GM23338 (cell line): Measurements from ENCODE around the gene TNPO1.

Experiments used
- EZH2 ChIP-seq: fragments of 200-600 bp; sonication (generic); IDR thresholded peaks from one replicate; pipeline ENCODE4 v1.8.0; 2017; ENCODE audit warnings: antibody characterized with exemption, mild to moderate bottlenecking, low read depth; ENCODE audit not compliant: unreplicated experiment
- EZH2phosphoT487 ChIP-seq: fragments of 200-600 bp; sonication (generic); IDR thresholded peaks from one replicate; pipeline ENCODE4 v1.8.1; 2018; ENCODE audit warnings: antibody characterized with exemption; ENCODE audit not compliant: unreplicated experiment
- JUNB ChIP-seq: IDR thresholded peaks from one replicate; pipeline ENCODE4 v1.6.1; 2016; ENCODE audit warnings: antibody characterized with exemption; ENCODE audit not compliant: unreplicated experiment
- POLR2AphosphoS5 ChIP-seq: IDR thresholded peaks from 2 replicates; pipeline ENCODE4 v1.6.1; 2016; ENCODE audit warnings: antibody characterized with exemption, low read depth
- TF ChIP-seq, protein P1 (sequence below), 2 experiments: fragments of 200-600 bp in 1 of 2; sonication (generic) in 1 of 2; conservative IDR thresholded peaks; 2 replicates each; pipeline versions ENCODE4 v1.5.1 to v1.6.1; 2016 to 2017; ENCODE audit warnings: antibody characterized with exemption in 2 of 2, low read depth in 2 of 2, mild to moderate bottlenecking in 2 of 2, moderate library complexity in 1 of 2
- TF ChIP-seq, protein P2 (sequence below): IDR thresholded peaks from one replicate; pipeline ENCODE4 v1.6.1; 2018; ENCODE audit warnings: antibody characterized with exemption; ENCODE audit not compliant: unreplicated experiment

DNA sequence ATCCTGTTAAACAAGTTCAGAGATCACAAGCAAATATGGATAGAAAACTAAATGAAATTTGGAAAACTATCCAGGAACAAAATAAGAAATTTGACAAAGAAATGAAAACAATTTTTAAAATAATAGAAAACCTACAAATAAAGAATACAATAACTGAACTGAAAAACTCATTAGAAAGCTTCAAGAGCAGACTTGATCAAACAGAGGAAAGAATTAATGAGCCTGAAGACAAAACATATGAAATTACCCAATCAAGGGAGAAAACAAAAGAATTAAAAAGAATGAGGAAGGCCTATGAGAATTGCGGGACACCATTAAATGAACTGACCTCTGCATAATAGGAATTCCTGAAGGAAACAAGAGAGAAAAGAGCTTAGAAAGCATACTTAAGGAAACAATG, 39.8 kb upstream of the TNPO1 start:
- TF ChIP-seq, protein P1, sequence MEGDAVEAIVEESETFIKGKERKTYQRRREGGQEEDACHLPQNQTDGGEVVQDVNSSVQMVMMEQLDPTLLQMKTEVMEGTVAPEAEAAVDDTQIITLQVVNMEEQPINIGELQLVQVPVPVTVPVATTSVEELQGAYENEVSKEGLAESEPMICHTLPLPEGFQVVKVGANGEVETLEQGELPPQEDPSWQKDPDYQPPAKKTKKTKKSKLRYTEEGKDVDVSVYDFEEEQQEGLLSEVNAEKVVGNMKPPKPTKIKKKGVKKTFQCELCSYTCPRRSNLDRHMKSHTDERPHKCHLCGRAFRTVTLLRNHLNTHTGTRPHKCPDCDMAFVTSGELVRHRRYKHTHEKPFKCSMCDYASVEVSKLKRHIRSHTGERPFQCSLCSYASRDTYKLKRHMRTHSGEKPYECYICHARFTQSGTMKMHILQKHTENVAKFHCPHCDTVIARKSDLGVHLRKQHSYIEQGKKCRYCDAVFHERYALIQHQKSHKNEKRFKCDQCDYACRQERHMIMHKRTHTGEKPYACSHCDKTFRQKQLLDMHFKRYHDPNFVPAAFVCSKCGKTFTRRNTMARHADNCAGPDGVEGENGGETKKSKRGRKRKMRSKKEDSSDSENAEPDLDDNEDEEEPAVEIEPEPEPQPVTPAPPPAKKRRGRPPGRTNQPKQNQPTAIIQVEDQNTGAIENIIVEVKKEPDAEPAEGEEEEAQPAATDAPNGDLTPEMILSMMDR (conservative IDR thresholded peaks at IDR 0.05; ENCODE audit: low read depth in 2 of 2): no peak
- TF ChIP-seq POLR2AphosphoS5: no peak
- TF ChIP-seq EZH2phosphoT487: no peak
- TF ChIP-seq EZH2: no peak
- no peak for TF ChIP-seq JUNB
- TF ChIP-seq, protein P2, sequence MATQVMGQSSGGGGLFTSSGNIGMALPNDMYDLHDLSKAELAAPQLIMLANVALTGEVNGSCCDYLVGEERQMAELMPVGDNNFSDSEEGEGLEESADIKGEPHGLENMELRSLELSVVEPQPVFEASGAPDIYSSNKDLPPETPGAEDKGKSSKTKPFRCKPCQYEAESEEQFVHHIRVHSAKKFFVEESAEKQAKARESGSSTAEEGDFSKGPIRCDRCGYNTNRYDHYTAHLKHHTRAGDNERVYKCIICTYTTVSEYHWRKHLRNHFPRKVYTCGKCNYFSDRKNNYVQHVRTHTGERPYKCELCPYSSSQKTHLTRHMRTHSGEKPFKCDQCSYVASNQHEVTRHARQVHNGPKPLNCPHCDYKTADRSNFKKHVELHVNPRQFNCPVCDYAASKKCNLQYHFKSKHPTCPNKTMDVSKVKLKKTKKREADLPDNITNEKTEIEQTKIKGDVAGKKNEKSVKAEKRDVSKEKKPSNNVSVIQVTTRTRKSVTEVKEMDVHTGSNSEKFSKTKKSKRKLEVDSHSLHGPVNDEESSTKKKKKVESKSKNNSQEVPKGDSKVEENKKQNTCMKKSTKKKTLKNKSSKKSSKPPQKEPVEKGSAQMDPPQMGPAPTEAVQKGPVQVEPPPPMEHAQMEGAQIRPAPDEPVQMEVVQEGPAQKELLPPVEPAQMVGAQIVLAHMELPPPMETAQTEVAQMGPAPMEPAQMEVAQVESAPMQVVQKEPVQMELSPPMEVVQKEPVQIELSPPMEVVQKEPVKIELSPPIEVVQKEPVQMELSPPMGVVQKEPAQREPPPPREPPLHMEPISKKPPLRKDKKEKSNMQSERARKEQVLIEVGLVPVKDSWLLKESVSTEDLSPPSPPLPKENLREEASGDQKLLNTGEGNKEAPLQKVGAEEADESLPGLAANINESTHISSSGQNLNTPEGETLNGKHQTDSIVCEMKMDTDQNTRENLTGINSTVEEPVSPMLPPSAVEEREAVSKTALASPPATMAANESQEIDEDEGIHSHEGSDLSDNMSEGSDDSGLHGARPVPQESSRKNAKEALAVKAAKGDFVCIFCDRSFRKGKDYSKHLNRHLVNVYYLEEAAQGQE: no peak
